Measurements from ENCODE around the gene RHBDL1.

DNA sequence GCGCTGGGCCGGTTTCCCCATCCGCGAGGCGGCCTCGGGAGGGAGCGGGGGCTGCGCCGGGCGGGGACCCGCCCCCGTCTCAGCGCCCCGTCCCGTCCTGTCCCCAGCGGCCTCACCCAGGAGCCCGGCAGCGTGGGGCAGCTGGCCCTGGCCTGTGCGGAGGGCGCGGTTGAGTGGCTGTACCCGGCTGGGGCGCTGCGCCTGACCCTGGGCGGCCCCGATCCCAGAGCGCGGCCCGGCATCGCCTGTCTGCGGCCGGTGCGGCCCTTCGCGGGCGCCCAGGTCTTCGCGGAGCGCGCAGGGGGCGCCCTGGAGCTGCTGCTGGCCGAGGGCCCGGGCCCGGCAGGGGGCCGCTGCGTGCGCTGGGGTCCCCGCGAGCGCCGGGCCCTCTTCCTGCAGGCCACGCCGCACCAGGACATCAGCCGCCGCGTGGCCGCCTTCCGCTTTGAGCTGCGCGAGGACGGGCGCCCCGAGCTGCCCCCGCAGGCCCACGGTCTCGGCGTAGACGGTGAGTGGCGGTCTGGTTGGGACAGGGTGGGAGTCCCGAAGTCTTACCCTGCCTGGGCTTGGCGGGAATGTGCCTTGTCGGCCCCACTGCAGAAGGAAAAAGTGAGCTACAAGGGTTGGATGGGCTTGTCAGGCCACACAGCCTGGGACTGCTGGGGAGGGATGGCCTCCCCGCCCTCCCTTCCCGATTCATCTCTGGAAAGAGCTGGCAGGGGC lies 40.2 kb downstream of the RHBDL1 start:
- TF ChIP-seq, protein P1, sequence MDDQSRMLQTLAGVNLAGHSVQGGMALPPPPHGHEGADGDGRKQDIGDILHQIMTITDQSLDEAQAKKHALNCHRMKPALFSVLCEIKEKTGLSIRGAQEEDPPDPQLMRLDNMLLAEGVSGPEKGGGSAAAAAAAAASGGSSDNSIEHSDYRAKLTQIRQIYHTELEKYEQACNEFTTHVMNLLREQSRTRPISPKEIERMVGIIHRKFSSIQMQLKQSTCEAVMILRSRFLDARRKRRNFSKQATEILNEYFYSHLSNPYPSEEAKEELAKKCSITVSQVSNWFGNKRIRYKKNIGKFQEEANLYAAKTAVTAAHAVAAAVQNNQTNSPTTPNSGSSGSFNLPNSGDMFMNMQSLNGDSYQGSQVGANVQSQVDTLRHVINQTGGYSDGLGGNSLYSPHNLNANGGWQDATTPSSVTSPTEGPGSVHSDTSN (CRISPR knock-in tag; IDR thresholded peaks at IDR 0.05), result no peak
- TF ChIP-seq ZNF501 (tag by site-specific recombination; IDR thresholded peaks at IDR 0.05) (no peak), CTCF (tag by site-specific recombination; IDR thresholded peaks at IDR 0.05) (peak; percentile 28; the same call in 1 of the 2 replicates), KLF9 (tag by site-specific recombination; IDR thresholded peaks at IDR 0.05; ENCODE audit: low read depth) (peak; percentile 35; the same call in 1 of the 2 replicates), KLF7 (tag by site-specific recombination; IDR thresholded peaks at IDR 0.05; ENCODE audit: borderline replicate concordance) (no peak), ZNF707 (tag by site-specific recombination; IDR thresholded peaks at IDR 0.05) (no peak), ZNF23 (tag by site-specific recombination; IDR thresholded peaks at IDR 0.05; ENCODE audit: borderline replicate concordance) (no peak), ZNF629 (tag by site-specific recombination; IDR thresholded peaks at IDR 0.05) (no peak)
- TF ChIP-seq, protein P2, sequence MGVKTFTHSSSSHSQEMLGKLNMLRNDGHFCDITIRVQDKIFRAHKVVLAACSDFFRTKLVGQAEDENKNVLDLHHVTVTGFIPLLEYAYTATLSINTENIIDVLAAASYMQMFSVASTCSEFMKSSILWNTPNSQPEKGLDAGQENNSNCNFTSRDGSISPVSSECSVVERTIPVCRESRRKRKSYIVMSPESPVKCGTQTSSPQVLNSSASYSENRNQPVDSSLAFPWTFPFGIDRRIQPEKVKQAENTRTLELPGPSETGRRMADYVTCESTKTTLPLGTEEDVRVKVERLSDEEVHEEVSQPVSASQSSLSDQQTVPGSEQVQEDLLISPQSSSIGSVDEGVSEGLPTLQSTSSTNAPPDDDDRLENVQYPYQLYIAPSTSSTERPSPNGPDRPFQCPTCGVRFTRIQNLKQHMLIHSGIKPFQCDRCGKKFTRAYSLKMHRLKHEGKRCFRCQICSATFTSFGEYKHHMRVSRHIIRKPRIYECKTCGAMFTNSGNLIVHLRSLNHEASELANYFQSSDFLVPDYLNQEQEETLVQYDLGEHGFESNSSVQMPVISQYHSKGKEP (tag by site-specific recombination; IDR thresholded peaks at IDR 0.05), result no peak
